ENCODE measurements around the gene ITGA5. TPM values are rescaled to one million over a fixed set of nuclear protein-coding genes. Genes with fewer than 3 reads are reported as not detected.

Gene ITGA5
- total and polyA plus RNA-seq, 9 of the 15 experiments (the other 6 are each of a cell fraction or from before 2014, with no cell fraction given) = 9.1 to 82.1 (median 47.4) TPM

DNA sequence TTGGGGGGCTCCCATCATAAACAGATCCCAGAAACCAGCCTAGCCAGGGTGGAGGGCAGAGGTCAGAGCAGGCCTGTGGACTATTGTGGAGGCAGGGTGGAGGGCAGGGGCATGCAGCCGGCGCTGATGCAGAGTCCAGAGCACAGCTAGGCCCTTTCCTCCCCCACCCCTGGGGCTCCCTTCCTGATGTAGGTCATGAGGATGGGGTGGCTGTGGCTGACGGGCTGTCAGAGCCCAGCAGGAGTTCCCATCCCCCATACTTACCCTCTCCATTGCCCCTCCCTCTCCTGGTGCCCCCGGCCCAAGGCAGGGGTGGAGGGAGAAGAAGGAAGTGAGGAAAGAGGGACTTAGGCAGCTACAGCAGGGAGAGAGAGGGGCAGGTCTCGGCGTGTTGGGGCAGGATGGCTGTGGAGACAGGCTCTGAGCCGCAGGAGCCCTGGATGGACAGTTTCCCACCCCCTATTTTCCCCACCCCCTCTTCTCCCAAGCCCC, 28.8 kb downstream of the ITGA5 start (continued):
- TF ChIP-seq, protein P1, sequence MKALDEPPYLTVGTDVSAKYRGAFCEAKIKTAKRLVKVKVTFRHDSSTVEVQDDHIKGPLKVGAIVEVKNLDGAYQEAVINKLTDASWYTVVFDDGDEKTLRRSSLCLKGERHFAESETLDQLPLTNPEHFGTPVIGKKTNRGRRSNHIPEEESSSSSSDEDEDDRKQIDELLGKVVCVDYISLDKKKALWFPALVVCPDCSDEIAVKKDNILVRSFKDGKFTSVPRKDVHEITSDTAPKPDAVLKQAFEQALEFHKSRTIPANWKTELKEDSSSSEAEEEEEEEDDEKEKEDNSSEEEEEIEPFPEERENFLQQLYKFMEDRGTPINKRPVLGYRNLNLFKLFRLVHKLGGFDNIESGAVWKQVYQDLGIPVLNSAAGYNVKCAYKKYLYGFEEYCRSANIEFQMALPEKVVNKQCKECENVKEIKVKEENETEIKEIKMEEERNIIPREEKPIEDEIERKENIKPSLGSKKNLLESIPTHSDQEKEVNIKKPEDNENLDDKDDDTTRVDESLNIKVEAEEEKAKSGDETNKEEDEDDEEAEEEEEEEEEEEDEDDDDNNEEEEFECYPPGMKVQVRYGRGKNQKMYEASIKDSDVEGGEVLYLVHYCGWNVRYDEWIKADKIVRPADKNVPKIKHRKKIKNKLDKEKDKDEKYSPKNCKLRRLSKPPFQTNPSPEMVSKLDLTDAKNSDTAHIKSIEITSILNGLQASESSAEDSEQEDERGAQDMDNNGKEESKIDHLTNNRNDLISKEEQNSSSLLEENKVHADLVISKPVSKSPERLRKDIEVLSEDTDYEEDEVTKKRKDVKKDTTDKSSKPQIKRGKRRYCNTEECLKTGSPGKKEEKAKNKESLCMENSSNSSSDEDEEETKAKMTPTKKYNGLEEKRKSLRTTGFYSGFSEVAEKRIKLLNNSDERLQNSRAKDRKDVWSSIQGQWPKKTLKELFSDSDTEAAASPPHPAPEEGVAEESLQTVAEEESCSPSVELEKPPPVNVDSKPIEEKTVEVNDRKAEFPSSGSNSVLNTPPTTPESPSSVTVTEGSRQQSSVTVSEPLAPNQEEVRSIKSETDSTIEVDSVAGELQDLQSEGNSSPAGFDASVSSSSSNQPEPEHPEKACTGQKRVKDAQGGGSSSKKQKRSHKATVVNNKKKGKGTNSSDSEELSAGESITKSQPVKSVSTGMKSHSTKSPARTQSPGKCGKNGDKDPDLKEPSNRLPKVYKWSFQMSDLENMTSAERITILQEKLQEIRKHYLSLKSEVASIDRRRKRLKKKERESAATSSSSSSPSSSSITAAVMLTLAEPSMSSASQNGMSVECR (CRISPR knock-in tag; IDR thresholded peaks at IDR 0.05) = 0 out of 2 replicates have a peak, but pooled peaks have one; percentile 30
- TF ChIP-seq, protein P2, sequence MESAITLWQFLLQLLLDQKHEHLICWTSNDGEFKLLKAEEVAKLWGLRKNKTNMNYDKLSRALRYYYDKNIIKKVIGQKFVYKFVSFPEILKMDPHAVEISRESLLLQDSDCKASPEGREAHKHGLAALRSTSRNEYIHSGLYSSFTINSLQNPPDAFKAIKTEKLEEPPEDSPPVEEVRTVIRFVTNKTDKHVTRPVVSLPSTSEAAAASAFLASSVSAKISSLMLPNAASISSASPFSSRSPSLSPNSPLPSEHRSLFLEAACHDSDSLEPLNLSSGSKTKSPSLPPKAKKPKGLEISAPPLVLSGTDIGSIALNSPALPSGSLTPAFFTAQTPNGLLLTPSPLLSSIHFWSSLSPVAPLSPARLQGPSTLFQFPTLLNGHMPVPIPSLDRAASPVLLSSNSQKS (CRISPR knock-in tag; IDR thresholded peaks at IDR 0.05) = no peak
- TF ChIP-seq ZNF431 (CRISPR knock-in tag; IDR thresholded peaks at IDR 0.05) (0 out of 2 replicates have a peak, but pooled peaks have one; percentile 19), PML (IDR thresholded peaks at IDR 0.05; ENCODE audit: low read length) (0 out of 2 replicates have a peak, but pooled peaks have one; percentile 4), DPF2 (IDR thresholded peaks at IDR 0.05) (no peak), SPI1 (IDR thresholded peaks at IDR 0.05; ENCODE audit: borderline replicate concordance, low read depth, low read length) (0 out of 2 replicates have a peak, but pooled peaks have one; percentile 28), ZNF217 (CRISPR knock-in tag; IDR thresholded peaks at IDR 0.05) (no peak), RFX1 (IDR thresholded peaks at IDR 0.05) (no peak), ZNF324 (CRISPR knock-in tag; IDR thresholded peaks at IDR 0.05) (no peak), SMARCA5 (IDR thresholded peaks at IDR 0.05) (no peak), SOX6 (IDR thresholded peaks at IDR 0.05) (no peak), RBFOX2 (IDR thresholded peaks at IDR 0.05; ENCODE audit: low read depth, low read length) (no peak), ETV6 (IDR thresholded peaks at IDR 0.05; ENCODE audit: borderline replicate concordance in 1 of 2, low read depth in 2 of 2, low read length in 1 of 2) (no peak), ETV6 (CRISPR knock-in tag; IDR thresholded peaks at IDR 0.05; ENCODE audit: borderline replicate concordance) (no peak), HDAC1 (IDR thresholded peaks at IDR 0.05) (peak in 1 of 2 experiments; percentile 61; a peak in 2 of 4 replicates), GATAD2B (IDR thresholded peaks at IDR 0.05; ENCODE audit: borderline replicate concordance) (no peak)
- TF ChIP-seq, protein P3, sequence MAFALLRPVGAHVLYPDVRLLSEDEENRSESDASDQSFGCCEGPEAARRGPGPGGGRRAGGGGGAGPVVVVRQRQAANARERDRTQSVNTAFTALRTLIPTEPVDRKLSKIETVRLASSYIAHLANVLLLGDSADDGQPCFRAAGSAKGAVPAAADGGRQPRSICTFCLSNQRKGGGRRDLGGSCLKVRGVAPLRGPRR (CRISPR knock-in tag; IDR thresholded peaks at IDR 0.05) = no peak
- TF ChIP-seq, protein P4, sequence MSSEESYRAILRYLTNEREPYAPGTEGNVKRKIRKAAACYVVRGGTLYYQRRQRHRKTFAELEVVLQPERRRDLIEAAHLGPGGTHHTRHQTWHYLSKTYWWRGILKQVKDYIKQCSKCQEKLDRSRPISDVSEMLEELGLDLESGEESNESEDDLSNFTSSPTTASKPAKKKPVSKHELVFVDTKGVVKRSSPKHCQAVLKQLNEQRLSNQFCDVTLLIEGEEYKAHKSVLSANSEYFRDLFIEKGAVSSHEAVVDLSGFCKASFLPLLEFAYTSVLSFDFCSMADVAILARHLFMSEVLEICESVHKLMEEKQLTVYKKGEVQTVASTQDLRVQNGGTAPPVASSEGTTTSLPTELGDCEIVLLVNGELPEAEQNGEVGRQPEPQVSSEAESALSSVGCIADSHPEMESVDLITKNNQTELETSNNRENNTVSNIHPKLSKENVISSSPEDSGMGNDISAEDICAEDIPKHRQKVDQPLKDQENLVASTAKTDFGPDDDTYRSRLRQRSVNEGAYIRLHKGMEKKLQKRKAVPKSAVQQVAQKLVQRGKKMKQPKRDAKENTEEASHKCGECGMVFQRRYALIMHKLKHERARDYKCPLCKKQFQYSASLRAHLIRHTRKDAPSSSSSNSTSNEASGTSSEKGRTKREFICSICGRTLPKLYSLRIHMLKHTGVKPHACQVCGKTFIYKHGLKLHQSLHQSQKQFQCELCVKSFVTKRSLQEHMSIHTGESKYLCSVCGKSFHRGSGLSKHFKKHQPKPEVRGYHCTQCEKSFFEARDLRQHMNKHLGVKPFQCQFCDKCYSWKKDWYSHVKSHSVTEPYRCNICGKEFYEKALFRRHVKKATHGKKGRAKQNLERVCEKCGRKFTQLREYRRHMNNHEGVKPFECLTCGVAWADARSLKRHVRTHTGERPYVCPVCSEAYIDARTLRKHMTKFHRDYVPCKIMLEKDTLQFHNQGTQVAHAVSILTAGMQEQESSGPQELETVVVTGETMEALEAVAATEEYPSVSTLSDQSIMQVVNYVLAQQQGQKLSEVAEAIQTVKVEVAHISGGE (CRISPR knock-in tag; IDR thresholded peaks at IDR 0.05) = no peak
- TF ChIP-seq, protein P5, sequence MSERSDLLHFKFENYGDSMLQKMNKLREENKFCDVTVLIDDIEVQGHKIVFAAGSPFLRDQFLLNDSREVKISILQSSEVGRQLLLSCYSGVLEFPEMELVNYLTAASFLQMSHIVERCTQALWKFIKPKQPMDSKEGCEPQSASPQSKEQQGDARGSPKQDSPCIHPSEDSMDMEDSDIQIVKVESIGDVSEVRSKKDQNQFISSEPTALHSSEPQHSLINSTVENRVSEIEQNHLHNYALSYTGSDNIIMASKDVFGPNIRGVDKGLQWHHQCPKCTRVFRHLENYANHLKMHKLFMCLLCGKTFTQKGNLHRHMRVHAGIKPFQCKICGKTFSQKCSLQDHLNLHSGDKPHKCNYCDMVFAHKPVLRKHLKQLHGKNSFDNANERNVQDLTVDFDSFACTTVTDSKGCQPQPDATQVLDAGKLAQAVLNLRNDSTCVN (CRISPR knock-in tag; IDR thresholded peaks at IDR 0.05) = no peak
